GM12891 (cell line): Measurements from ENCODE around the gene ARF6.

ENCODE experiments used
- DNase-seq: peaks from one replicate; pipeline ENCODE4 v3.0.0; 2011; ENCODE audit warnings: low spot score; ENCODE audit not compliant: insufficient read length
- FAIRE-seq: peaks from 2 replicates; lab custom pipeline; 2011; peaks lifted over from hg19 to GRCh38; lab: Jason Lieb, UNC
- PAX5 ChIP-seq: IDR thresholded peaks from 2 replicates; pipeline ENCODE4 v1.6.1; 2011; ENCODE audit warnings: low read length, moderate library complexity, mild to moderate bottlenecking; ENCODE audit not compliant: insufficient read depth, severe bottlenecking
- POLR2A ChIP-seq: IDR thresholded peaks from 2 replicates; pipeline ENCODE4 v1.6.1; 2011; ENCODE audit warnings: low read depth, low read length, control low read depth
- POLR2AphosphoS5 ChIP-seq: IDR thresholded peaks from 2 replicates; pipeline ENCODE4 v1.6.1; 2011; ENCODE audit warnings: low read depth, low read length, control low read depth
- POU2F2 ChIP-seq: IDR thresholded peaks from 2 replicates; pipeline ENCODE4 v1.6.1; 2011; ENCODE audit warnings: low read depth, mild to moderate bottlenecking, control low read depth, low read length, moderate library complexity
- SPI1 ChIP-seq: IDR thresholded peaks from 2 replicates; pipeline ENCODE4 v1.6.1; 2011; ENCODE audit warnings: low read depth, low read length, control low read depth
- TAF1 ChIP-seq: IDR thresholded peaks from 2 replicates; pipeline ENCODE4 v1.6.1; 2011; ENCODE audit warnings: low read depth, low read length, control low read depth

The ARF6 gene

GRCh38 chr14:49876563-49877127 lies 16.2 kb upstream of the ARF6 start:
- no peak for TF ChIP-seq POLR2AphosphoS5
- TF ChIP-seq TAF1 = no peak
- no peak for TF ChIP-seq SPI1
- no peak for TF ChIP-seq PAX5
- no peak for TF ChIP-seq POLR2A
- TF ChIP-seq POU2F2 = no peak
- no peak for DNase-seq
- no peak for FAIRE-seq

DNA sequence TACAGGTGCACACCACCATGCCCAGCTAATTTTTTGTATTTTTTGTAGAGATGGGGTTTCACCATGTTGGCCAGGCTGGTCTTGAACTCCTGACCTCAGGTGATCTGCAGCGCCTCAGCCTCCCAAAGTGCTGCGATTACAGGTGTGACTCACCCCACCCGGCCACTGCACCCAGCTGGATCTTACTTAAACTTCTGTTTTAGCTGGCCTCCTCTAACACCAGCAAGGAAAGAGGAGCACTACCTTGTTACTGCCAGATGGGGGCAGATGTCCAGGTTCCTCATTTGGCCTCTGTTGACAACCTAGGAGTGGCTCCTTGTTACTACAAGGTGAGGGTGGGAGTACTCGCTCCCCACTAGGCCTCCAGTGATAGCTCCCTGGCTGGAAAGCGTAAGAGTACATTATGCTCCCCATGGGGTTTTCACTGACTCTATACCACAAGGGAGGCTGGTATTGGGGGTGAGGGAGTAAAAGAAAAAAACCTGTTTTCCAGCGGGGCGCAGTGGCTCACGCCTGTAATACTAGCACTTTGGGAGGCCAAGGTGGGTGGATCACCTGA lies 13.2 kb upstream of the ARF6 start:
- DNase-seq (no peak), FAIRE-seq (peak; percentile 71)
- TF ChIP-seq POLR2A (no peak), TAF1 (no peak), POLR2AphosphoS5 (no peak), POU2F2 (no peak), PAX5 (no peak), SPI1 (peak; percentile 69)

- TF ChIP-seq POU2F2 = no peak
- no peak for TF ChIP-seq TAF1
- TF ChIP-seq PAX5 = no peak
- TF ChIP-seq POLR2AphosphoS5 = no peak
- no peak for TF ChIP-seq POLR2A
- no peak for TF ChIP-seq SPI1
- no peak for DNase-seq
- FAIRE-seq = no peak
Measured at GRCh38 chr14:49880267-49881064, 12.4 kb upstream of the ARF6 start.

DNA sequence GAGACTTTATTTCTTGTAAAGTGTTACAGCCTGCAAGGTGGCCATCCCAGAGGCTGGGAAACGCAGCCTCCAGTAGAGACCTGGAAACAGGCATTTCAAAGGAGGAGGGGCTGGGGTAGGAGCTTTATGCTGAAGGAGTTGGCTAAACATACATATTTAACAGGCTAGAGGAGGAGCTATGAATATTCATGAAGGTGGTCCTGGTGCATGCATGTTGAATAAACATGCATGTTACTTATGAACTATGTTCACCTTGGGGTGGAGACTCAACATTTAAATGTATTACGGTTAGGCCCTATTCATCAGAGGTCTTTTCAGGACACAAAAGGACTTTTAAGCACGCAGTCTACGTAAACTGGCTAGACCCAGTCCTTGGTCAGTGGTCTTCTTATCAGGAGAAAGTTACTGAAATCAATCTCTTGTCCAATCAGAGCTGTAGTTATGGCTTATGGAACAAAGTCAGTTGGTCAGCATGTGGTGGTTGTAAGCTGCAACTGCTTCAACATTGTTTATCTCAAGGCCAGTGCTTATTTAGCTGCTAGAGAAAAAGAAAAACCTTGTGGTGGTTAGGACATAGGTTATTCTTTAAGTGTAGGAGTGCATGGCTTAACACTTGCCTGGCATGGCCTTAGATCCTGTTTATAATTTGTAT lies 11.4 kb upstream of the ARF6 start:
- FAIRE-seq (no peak), DNase-seq (no peak)
- TF ChIP-seq TAF1 = no peak
- peak; percentile 64; the same call in 1 of the 2 replicates for TF ChIP-seq POU2F2
- no peak for TF ChIP-seq POLR2AphosphoS5
- TF ChIP-seq SPI1 = no peak
- no peak for TF ChIP-seq PAX5
- no peak for TF ChIP-seq POLR2A

GRCh38 chr14:49882826-49883694 lies 9.8 kb upstream of the ARF6 start:
- FAIRE-seq (no peak), DNase-seq (no peak)
- TF ChIP-seq POU2F2 = no peak
- no peak for TF ChIP-seq SPI1
- no peak for TF ChIP-seq TAF1
- no peak for TF ChIP-seq POLR2AphosphoS5

DNA sequence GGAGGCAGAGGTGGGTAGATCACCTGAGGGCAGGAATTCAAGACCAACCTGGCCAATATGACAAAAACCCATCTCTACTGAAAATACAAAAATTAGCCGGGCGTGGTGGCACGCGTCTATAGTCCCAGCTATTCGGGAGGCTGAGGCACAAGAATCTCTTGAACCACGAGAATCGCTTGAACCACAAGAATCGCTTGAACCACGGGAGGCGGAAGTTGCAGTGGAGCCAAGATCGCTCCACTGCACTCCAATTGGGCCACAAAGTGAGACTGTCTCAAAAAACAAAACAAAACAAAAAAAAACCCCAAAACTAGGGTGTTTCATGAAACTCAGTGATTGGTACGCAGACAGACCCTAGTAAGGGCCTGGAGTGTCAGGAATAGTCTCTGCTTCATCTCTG lies 6.4 kb upstream of the ARF6 start:
- DNase-seq (no peak), FAIRE-seq (no peak)
- no peak for TF ChIP-seq POU2F2
- no peak for TF ChIP-seq POLR2A
- TF ChIP-seq SPI1 = no peak
- no peak for TF ChIP-seq POLR2AphosphoS5
- TF ChIP-seq TAF1 = no peak
- no peak for TF ChIP-seq PAX5

- FAIRE-seq (no peak), DNase-seq (no peak)
- TF ChIP-seq TAF1 (no peak), POU2F2 (no peak), SPI1 (no peak)
Measured at GRCh38 chr14:49888293-49888692, 4.6 kb upstream of the ARF6 start.

- peak; percentile 30 for DNase-seq
- FAIRE-seq = no peak
- no peak for TF ChIP-seq PAX5
Measured at GRCh38 chr14:49892301-49892635, 614 bp upstream of the ARF6 start.
